Colonic mucosa (tissue), 4 donors: ENCODE measurements around the gene MLLT3. TPM values are rescaled to one million over a fixed set of nuclear protein-coding genes. Genes with fewer than 3 reads are reported as not detected.

Experiments
- DNase-seq: peaks from one replicate; pipeline ENCODE4 v3.0.0-alpha.2; 2020
- H3K27ac ChIP-seq: fragments of 200-600 bp; one replicate; pipeline ENCODE4 v1.8.0; 2021
- H3K27me3 ChIP-seq: fragments of 200-600 bp; one replicate; pipeline ENCODE4 v1.8.0; 2021
- H3K36me3 ChIP-seq: fragments of 200-600 bp; one replicate; pipeline ENCODE4 v1.8.0; 2021
- H3K4me1 ChIP-seq: fragments of 200-600 bp; one replicate; pipeline ENCODE4 v1.8.0; 2021; ENCODE audit warnings: mild to moderate bottlenecking
- H3K4me3 ChIP-seq: fragments of 200-600 bp; one replicate; pipeline ENCODE4 v1.8.0; 2021
- H3K9ac ChIP-seq, 2 donors: one replicate each; pipeline ENCODE4 v1.7.0; 2013; ENCODE audit warnings: control low read depth in 2 of 2, low read depth in 2 of 2, low read length in 2 of 2
- H3K9me3 ChIP-seq: fragments of 200-600 bp; one replicate; pipeline ENCODE4 v1.8.0; 2021
- CTCF ChIP-seq: fragments of 200-600 bp; IDR thresholded peaks from one replicate; pipeline ENCODE4 v1.8.0; 2022; ENCODE audit warnings: antibody characterized with exemption, mild to moderate bottlenecking
- intact Hi-C: fragments of 100-400 bp; cut with DNase I; formaldehyde crosslinking; loops from one replicate; pipeline ENCODE4 v1.14.1; 2022
- total RNA-seq, 2 donors: library from RNA; stranded (reverse); fragmentation: NEBNext Ultra II Directional in 1 of 2; extraction: Animal tissue kit (Norgen Biotek cat#: 25700) in 1 of 2; gene quantifications; one replicate each; pipeline ENCODE4 v1.2.1, GENCODE V29; 2021
- donor health status: healthy.
- donor health status: DM: no; HTN: no; CAD: no.
- donor health status: DM: no; HTN: no; CAD: no.

Gene MLLT3
- total RNA-seq, 2 donors from 2014 or later: 44.6 to 65.2 TPM

- no peak for DNase-seq
- Histone ChIP-seq H3K27ac (no peak overlapping the region), H3K9me3 (no peaks in the 10 kb centered on the region), H3K36me3 (no peaks in the 10 kb centered on the region), H3K9ac (no peak overlapping the region), H3K4me1 (no peaks in the 10 kb centered on the region), H3K27me3 (no peaks in the 10 kb centered on the region), H3K4me3 (no peak overlapping the region)
- TF ChIP-seq CTCF: no peak
- intact Hi-C loops: no loop called here
These were observed 225.0 kb downstream of the MLLT3 start for GRCh38 chr9:20397348-20397747.

DNA sequence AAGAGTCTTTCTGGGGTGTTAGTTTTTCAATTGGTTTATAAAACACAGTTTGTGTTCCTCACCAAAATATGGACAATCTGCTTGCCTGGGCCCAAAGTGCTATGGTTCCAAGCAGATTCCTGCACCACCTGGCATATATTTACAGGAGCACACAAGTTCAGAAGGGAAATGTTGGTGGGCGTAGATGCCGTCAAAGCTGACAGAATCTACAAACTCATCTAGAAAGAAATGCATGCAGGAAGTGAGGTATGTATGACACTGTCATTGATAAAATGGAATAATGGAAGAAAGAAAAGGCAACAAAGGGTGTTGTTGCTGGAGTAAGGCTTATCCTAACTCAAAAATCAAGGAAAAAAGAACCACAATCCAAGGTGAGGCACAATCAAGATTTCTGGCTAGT lies 225.8 kb downstream of the MLLT3 start:
- Histone ChIP-seq H3K27me3 (no peaks in the 10 kb centered on the region), H3K9ac (no peak overlapping the region), H3K4me3 (no peak overlapping the region), H3K4me1 (no peaks in the 10 kb centered on the region), H3K9me3 (no peaks in the 10 kb centered on the region), H3K36me3 (no peaks in the 10 kb centered on the region), H3K27ac (no peak overlapping the region)
- intact Hi-C loops: no loop called here
- no peak for DNase-seq
- no peak for TF ChIP-seq CTCF

DNA sequence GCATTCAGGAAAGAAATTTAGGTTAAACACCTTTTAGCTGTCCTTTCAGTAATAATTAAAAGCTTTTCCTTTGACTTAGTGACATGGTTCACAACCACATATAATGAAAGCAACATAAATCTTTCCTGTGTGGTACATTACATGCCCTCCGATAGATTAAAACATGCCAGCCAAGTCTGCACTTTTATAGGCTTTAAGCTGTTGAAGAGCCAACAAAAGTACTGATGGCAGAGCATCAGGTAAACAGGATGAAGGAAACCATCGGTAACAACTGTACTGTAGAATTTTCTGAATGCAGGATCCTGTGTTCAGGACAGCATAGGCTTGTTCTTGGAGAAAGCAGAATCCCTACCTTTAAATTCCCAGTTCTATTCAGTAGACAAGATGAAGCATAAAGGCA lies 226.6 kb downstream of the MLLT3 start:
- H3K27ac ChIP-seq: no peak overlapping the region
- no peak overlapping the region for H3K4me3 ChIP-seq
- DNase-seq: no peak
- H3K36me3 ChIP-seq: no peaks in the 10 kb centered on the region
- no peaks in the 10 kb centered on the region for H3K4me1 ChIP-seq
- H3K9me3 ChIP-seq: no peaks in the 10 kb centered on the region
- H3K27me3 ChIP-seq: no peaks in the 10 kb centered on the region
- TF ChIP-seq CTCF: no peak
- no peak overlapping the region for H3K9ac ChIP-seq
- intact Hi-C loops: no loop called here

- no peak overlapping the region for H3K4me3 ChIP-seq
- intact Hi-C loops: no loop called here
- DNase-seq: no peak
These were observed 227.3 kb downstream of the MLLT3 start for GRCh38 chr9:20394969-20395368.

GRCh38 chr9:20391208-20391607 lies 231.1 kb downstream of the MLLT3 start:
- no peak for DNase-seq
- Histone ChIP-seq H3K9ac (no peak overlapping the region), H3K27ac (no peak overlapping the region), H3K27me3 (no peaks in the 10 kb centered on the region), H3K9me3 (no peaks in the 10 kb centered on the region), H3K4me3 (no peak overlapping the region), H3K36me3 (no peaks in the 10 kb centered on the region), H3K4me1 (no peaks in the 10 kb centered on the region)
- TF ChIP-seq CTCF: no peak
- intact Hi-C loops: no loop called here

More at GRCh38 chr9:20394969-20395368, 227.3 kb downstream of the MLLT3 start:
- Histone ChIP-seq H3K27ac (no peak overlapping the region), H3K4me1 (no peaks in the 10 kb centered on the region), H3K9me3 (no peaks in the 10 kb centered on the region), H3K9ac (no peak overlapping the region), H3K36me3 (no peaks in the 10 kb centered on the region), H3K27me3 (no peaks in the 10 kb centered on the region)
- no peak for TF ChIP-seq CTCF

GRCh38 chr9:20390400-20390799 lies 231.9 kb downstream of the MLLT3 start:
- no peak for DNase-seq
- TF ChIP-seq CTCF: no peak

More at GRCh38 chr9:20390400-20390799, 231.9 kb downstream of the MLLT3 start:
- Histone ChIP-seq H3K4me1 (no peaks in the 10 kb centered on the region), H3K27ac (no peak overlapping the region), H3K36me3 (no peaks in the 10 kb centered on the region), H3K9ac (no peak overlapping the region), H3K9me3 (no peaks in the 10 kb centered on the region), H3K4me3 (no peak overlapping the region), H3K27me3 (no peaks in the 10 kb centered on the region)
- intact Hi-C loops: no loop called here
